Memory B cell (primary cell): ENCODE data around the gene UPK1B.
"Not testable (repeated sequence)": the region's sequence is repeated elsewhere in the genome, so short reads cannot be mapped to it uniquely, and the experiment has no call there.

Experiments used
- ATAC-seq: fragments of 150-1000 bp; cut with Tn5 transposase; 2 replicates; pipeline ENCODE4 v1.10.0; 2021; ENCODE audit warnings: low read depth, mild to moderate bottlenecking, moderate library complexity
- DNase-seq, 2 donors: peaks; one replicate each; pipeline ENCODE4 v3.0.0; 2022; ENCODE audit warnings: low spot score in 2 of 2
- H3K27ac Mint-ChIP-seq: one replicate; pipeline ENCODE4 v1.8.0; 2022; ENCODE audit warnings: mild to moderate bottlenecking, moderate library complexity, mixed read lengths
- H3K27me3 Mint-ChIP-seq: one replicate; pipeline ENCODE4 v1.8.0; 2022; ENCODE audit warnings: mixed read lengths
- H3K36me3 Mint-ChIP-seq: one replicate; pipeline ENCODE4 v1.8.0; 2022; ENCODE audit warnings: mild to moderate bottlenecking, mixed read lengths
- H3K4me1 Mint-ChIP-seq: one replicate; pipeline ENCODE4 v1.8.0; 2022; ENCODE audit warnings: mixed read lengths
- H3K4me3 Mint-ChIP-seq: one replicate; pipeline ENCODE4 v1.8.0; 2022; ENCODE audit warnings: mild to moderate bottlenecking, moderate library complexity, mixed read lengths
- H3K9me3 Mint-ChIP-seq: one replicate; pipeline ENCODE4 v1.8.0; 2022; ENCODE audit warnings: mixed read lengths

Gene UPK1B

DNA sequence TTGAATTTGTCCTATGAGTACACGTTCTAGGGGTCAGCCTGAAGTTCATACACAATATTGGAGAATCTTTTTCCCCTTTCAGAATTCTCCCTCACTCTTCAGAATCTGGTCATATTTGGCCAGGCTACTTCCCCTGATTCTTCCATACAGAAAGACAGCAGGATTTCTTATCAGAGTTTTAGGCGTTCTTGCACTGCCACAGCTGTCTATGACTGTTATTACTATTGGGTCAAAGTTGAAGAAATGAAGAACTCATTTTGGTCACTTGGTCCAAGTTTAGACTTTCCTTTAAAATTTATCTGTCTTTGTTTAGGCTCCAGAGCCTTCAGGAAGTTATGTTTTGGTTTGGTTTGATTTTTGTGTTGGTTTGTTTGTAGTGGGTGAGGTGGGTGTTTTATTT, 15.4 kb upstream of the UPK1B start:
- Mint-ChIP-seq H3K27ac (no peak overlapping the region), H3K4me3 (no peak overlapping the region), H3K36me3 (peaks cover 4% of the 10 kb centered on the region), H3K4me1 (no peaks in the 10 kb centered on the region), H3K27me3 (peaks cover 16% of the 10 kb centered on the region), H3K9me3 (peaks cover 16% of the 10 kb centered on the region)
- DNase-seq (no peak), ATAC-seq (no peak)

GRCh38 chr3:119160361-119160760, 13.0 kb upstream of the UPK1B start:
- Mint-ChIP-seq H3K9me3 (peaks cover 6% of the 10 kb centered on the region), H3K27me3 (peaks cover 11% of the 10 kb centered on the region), H3K4me1 (no peaks in the 10 kb centered on the region), H3K4me3 (no peak overlapping the region), H3K27ac (no peak overlapping the region), H3K36me3 (peaks cover under 1% of the 10 kb centered on the region)
- no peak for DNase-seq
- no peak for ATAC-seq

GRCh38 chr3:119160815-119161214, 12.6 kb upstream of the UPK1B start:
- Mint-ChIP-seq H3K27me3 (peaks cover 12% of the 10 kb centered on the region), H3K4me1 (no peaks in the 10 kb centered on the region), H3K36me3 (no peaks in the 10 kb centered on the region), H3K9me3 (peaks cover 6% of the 10 kb centered on the region), H3K4me3 (no peak overlapping the region), H3K27ac (no peak overlapping the region)
- no peak for DNase-seq
- no peak for ATAC-seq

DNA sequence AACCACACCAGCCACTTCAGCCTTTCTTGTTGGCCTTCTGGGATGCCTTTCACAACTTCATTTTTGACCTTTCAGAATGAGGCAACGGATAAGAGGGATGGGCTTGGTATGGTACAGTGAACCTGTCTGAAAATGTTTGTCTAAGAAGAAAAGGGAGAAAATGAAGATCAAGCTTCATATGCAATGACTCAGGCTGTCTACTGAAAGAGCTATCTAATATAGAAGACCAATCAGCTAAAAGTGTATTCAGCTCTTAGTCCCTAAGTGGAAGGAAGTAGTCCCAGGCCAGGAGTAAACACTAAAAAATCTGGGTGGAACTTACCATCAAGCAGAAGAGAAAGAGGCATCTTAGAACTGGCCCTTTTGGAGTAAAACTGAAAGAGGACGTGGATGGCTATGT, 12.2 kb upstream of the UPK1B start:
- Mint-ChIP-seq H3K4me1 (no peaks in the 10 kb centered on the region), H3K27ac (no peak overlapping the region), H3K27me3 (peaks cover 12% of the 10 kb centered on the region), H3K9me3 (peaks cover 6% of the 10 kb centered on the region), H3K4me3 (no peak overlapping the region), H3K36me3 (no peaks in the 10 kb centered on the region)
- ATAC-seq, result no peak
- no peak for DNase-seq

DNA sequence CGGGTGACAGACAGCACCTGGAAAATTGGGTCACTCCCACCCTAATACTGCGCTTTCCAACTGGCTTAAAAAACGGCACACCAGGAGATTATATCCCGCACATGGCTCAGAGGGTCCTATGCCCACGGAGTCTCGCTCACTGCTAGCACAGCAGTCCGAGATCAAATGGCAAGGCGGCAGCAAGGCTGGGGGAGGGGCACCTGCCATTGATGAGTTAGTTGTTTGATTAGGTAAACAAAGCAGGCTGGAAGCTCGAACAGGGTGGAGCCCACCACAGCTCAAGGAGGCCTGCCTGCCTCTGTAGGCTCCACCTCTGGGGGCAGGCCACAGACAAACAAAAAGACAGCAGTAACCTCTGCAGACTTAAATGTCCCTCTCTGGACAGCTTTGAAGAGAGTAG, 8.7 kb upstream of the UPK1B start:
- not testable (repeated sequence) for H3K36me3 Mint-ChIP-seq, H3K4me3 Mint-ChIP-seq, H3K4me1 Mint-ChIP-seq, DNase-seq, ATAC-seq, H3K9me3 Mint-ChIP-seq, H3K27ac Mint-ChIP-seq
- H3K27me3 Mint-ChIP-seq, result peaks cover 12% of the 10 kb centered on the region

GRCh38 chr3:119170821-119171220, 2.6 kb upstream of the UPK1B start:
- no peak overlapping the region for H3K27ac Mint-ChIP-seq
- H3K4me1 Mint-ChIP-seq, result no peaks in the 10 kb centered on the region
- no peaks in the 10 kb centered on the region for H3K36me3 Mint-ChIP-seq
- H3K9me3 Mint-ChIP-seq, result peaks cover 1% of the 10 kb centered on the region
- no peak overlapping the region for H3K4me3 Mint-ChIP-seq
- DNase-seq, result no peak
- ATAC-seq, result no peak
- H3K27me3 Mint-ChIP-seq, result peaks cover 4% of the 10 kb centered on the region

GRCh38 chr3:119175872-119176756, 2.7 kb downstream of the UPK1B start:
- no peaks in the 10 kb centered on the region for H3K9me3 Mint-ChIP-seq
- no peak for ATAC-seq
- peaks cover 17% of the 10 kb centered on the region for H3K27me3 Mint-ChIP-seq
- H3K4me1 Mint-ChIP-seq, result no peaks in the 10 kb centered on the region
- H3K36me3 Mint-ChIP-seq, result peaks cover 2% of the 10 kb centered on the region
- DNase-seq, result no peak
- H3K27ac Mint-ChIP-seq, result no peak overlapping the region
- no peak overlapping the region for H3K4me3 Mint-ChIP-seq

DNA sequence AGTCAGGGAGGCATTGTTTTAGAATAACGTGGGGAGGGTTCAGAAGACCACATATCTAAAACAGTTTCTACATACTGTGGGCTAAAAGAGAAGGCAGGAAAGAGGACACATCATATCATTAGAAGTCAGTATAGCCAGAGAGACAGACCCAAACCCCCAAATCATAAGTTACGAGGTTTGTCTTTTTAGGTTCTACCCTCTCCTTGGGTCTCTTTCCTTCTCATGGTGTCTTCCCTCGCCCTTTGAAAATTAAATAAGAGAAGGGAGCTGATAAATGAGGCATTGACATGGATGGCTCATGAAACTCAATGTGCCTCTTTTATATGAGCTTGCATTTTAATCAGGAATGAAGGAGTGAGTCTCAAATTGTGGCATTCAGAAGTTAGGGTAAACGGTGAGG, 3.4 kb downstream of the UPK1B start:
- no peaks in the 10 kb centered on the region for H3K9me3 Mint-ChIP-seq
- no peak overlapping the region for H3K4me3 Mint-ChIP-seq
- ATAC-seq, result no peak
- DNase-seq, result no peak
- peaks cover 17% of the 10 kb centered on the region for H3K27me3 Mint-ChIP-seq
- no peaks in the 10 kb centered on the region for H3K4me1 Mint-ChIP-seq
- peaks cover 2% of the 10 kb centered on the region for H3K36me3 Mint-ChIP-seq
- no peak overlapping the region for H3K27ac Mint-ChIP-seq

- peaks cover 17% of the 10 kb centered on the region for H3K27me3 Mint-ChIP-seq
- DNase-seq (no peak), ATAC-seq (no peak)
- H3K27ac Mint-ChIP-seq, result no peak overlapping the region
- H3K36me3 Mint-ChIP-seq, result peaks cover 2% of the 10 kb centered on the region
- H3K9me3 Mint-ChIP-seq, result no peaks in the 10 kb centered on the region
- H3K4me1 Mint-ChIP-seq, result no peaks in the 10 kb centered on the region
- H3K4me3 Mint-ChIP-seq, result no peak overlapping the region
Observed at GRCh38 chr3:119177321-119177720, 3.9 kb downstream of the UPK1B start.

GRCh38 chr3:119181765-119182164, 8.4 kb downstream of the UPK1B start:
- no peak for ATAC-seq
- H3K9me3 Mint-ChIP-seq, result no peaks in the 10 kb centered on the region
- peaks cover 19% of the 10 kb centered on the region for H3K27me3 Mint-ChIP-seq
- no peaks in the 10 kb centered on the region for H3K4me1 Mint-ChIP-seq
- no peak for DNase-seq
- H3K4me3 Mint-ChIP-seq, result no peak overlapping the region
- H3K27ac Mint-ChIP-seq, result no peak overlapping the region
- H3K36me3 Mint-ChIP-seq, result peaks cover 2% of the 10 kb centered on the region

DNA sequence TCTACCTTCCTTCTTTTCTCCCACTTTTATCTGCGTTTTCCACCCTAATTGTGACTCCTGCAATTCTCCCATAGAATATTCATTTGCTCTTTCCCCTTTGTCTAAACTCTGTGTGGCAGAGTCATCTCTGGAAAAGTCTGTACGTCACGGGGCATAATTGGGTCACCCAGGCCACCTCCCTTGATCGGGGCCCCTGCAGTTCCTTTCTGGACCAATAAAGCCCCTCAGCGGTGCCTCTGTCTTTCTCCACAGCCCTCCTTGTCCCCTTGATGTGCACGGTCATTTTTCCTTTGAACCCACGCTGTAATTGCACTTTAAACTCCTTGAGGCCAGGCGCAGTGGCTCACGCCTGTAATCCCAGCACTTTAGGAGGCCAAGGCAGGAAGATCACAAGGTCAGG, 10.7 kb downstream of the UPK1B start:
- DNase-seq (no peak), ATAC-seq (no peak)
- no peak overlapping the region for H3K27ac Mint-ChIP-seq
- H3K4me1 Mint-ChIP-seq, result no peaks in the 10 kb centered on the region
- no peaks in the 10 kb centered on the region for H3K36me3 Mint-ChIP-seq
- peaks cover 11% of the 10 kb centered on the region for H3K27me3 Mint-ChIP-seq
- no peaks in the 10 kb centered on the region for H3K9me3 Mint-ChIP-seq
- H3K4me3 Mint-ChIP-seq, result no peak overlapping the region

GRCh38 chr3:119184796-119185570, 11.6 kb downstream of the UPK1B start:
- no peak overlapping the region for H3K4me3 Mint-ChIP-seq

DNA sequence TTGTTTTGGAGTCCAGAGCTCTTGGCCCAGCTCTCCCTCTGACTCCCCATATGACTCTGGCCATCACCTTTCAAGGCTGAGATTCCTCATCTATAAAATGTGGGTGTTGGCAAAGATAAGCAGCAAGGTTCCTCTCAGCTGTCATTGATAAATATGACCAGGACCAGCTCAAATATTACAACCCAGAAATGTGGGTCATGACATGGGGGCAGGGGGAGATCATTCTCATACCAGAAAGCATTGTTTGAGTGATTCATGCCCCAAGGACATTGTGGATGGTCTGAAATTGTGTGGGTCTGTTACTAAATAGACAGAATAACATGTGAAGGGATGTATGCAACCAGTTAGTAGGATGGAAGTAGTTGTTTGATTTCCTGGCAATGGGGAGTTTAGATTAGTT, 13.9 kb downstream of the UPK1B start:
- Mint-ChIP-seq H3K4me3 (no peak overlapping the region), H3K27ac (no peak overlapping the region), H3K36me3 (no peaks in the 10 kb centered on the region), H3K9me3 (no peaks in the 10 kb centered on the region), H3K27me3 (peaks cover 7% of the 10 kb centered on the region), H3K4me1 (no peaks in the 10 kb centered on the region)
- ATAC-seq (no peak), DNase-seq (no peak)

More at GRCh38 chr3:119184796-119185570, 11.6 kb downstream of the UPK1B start:
- ATAC-seq, result no peak
- peaks cover 10% of the 10 kb centered on the region for H3K27me3 Mint-ChIP-seq
- H3K36me3 Mint-ChIP-seq, result no peaks in the 10 kb centered on the region
- no peak for DNase-seq
- H3K9me3 Mint-ChIP-seq, result no peaks in the 10 kb centered on the region
- H3K4me1 Mint-ChIP-seq, result no peaks in the 10 kb centered on the region
- no peak overlapping the region for H3K27ac Mint-ChIP-seq

DNA sequence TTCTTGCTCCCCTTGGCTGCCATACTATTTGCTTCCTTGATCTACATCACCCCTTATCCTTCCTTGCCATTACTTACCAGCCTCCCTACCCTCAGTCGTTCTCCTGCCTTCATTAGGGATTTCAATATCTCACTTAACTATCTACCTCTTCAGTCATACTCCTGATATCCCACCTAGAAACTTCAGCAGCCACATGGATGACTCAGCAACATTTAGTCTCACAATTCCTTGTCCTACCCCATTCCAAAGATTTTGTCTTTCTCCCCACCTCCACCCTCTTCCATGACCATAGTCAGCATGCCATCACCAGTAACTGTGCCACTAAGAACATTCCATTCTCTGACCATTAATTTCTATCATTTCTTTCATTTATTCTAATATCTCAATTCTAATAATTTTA, 18.4 kb downstream of the UPK1B start:
- H3K36me3 Mint-ChIP-seq, result no peaks in the 10 kb centered on the region
- DNase-seq (no peak), ATAC-seq (no peak)
- no peak overlapping the region for H3K27ac Mint-ChIP-seq
- peaks cover 3% of the 10 kb centered on the region for H3K27me3 Mint-ChIP-seq
- no peaks in the 10 kb centered on the region for H3K9me3 Mint-ChIP-seq
- H3K4me1 Mint-ChIP-seq, result no peaks in the 10 kb centered on the region
- H3K4me3 Mint-ChIP-seq, result no peak overlapping the region
